ENCODE measurements around the gene NACC1. TPM values are rescaled to one million over a fixed set of nuclear protein-coding genes. Genes with fewer than 3 reads are reported as not detected.

Gene NACC1
- total and polyA plus RNA-seq, 2 of the 13 experiments (the other 11 are each of a cell fraction or from before 2014, with no cell fraction given), result 31.8 to 42.3 TPM

GRCh38 chr19:13122980-13123957 lies 5.2 kb downstream of the NACC1 start:
- Histone ChIP-seq H3K4me3 (replicated peaks in 1 of 3; ENCODE audit: insufficient read depth in 1 of 3, low read depth in 2 of 3, low read length in 3 of 3) (no peak overlapping the region), H3K9me3 (ENCODE audit: low read length) (no peaks in the 10 kb centered on the region), H3K36me3 (replicated peaks in 1 of 2; ENCODE audit: control insufficient read depth in 1 of 2, insufficient read depth in 2 of 2, low read length in 2 of 2) (peaks cover 8 to 40% of the 10 kb centered on the region in 2 experiments; a peak in 4 of 5 replicates), H3K27me3 (ENCODE audit: control insufficient read depth in 1 of 2, insufficient read depth in 2 of 2, low read length in 2 of 2) (no peaks in the 10 kb centered on the region), H3K79me2 (ENCODE audit: insufficient read depth, low read length) (peaks cover 74% of the 10 kb centered on the region), H3K27ac (ENCODE audit: extremely low read length, insufficient read depth, low read length) (no peak overlapping the region), H3K4me2 (ENCODE audit: low read depth, low read length) (no peak overlapping the region), H4K20me1 (ENCODE audit: insufficient read depth, low read length) (peaks cover 22% of the 10 kb centered on the region), H3K9ac (ENCODE audit: insufficient read depth, low read depth, low read length) (no peak overlapping the region), H2AFZ (ENCODE audit: low read length) (no peak overlapping the region), H3K4me1 (ENCODE audit: insufficient read depth, low read length) (peaks cover 41% of the 10 kb centered on the region)
- ChIA-PET POLR2A (no interaction called here), CTCF (ENCODE audit: low intra/inter-chr PET ratio, low total read pairs) (no interaction called here)
- no peak for FAIRE-seq
- intact Hi-C loops (cut with micrococcal nuclease; ENCODE audit: unreplicated experiment) (no loop called here), in situ Hi-C loops (cut with HindIII; ENCODE audit: extremely low pct_ligation_motif_present, low pct_unique_long_range_greater_than_20kb) (no loop called here)
- no TSS peak for BruUV-seq (replicated peaks)
- TF ChIP-seq ZSCAN20 (CRISPR knock-in tag; IDR thresholded peaks at IDR 0.05; ENCODE audit: borderline replicate concordance) (no peak), ZNF629 (CRISPR knock-in tag; conservative IDR thresholded peaks at IDR 0.05) (peak; percentile 81), AGO2 (optimal IDR thresholded peaks at IDR 0.05; ENCODE audit: low read depth, low read length) (peak; percentile 34), CBX2 (IDR thresholded peaks at IDR 0.05; ENCODE audit: low read depth, low read length) (no peak), CBX2 (CRISPR knock-in tag; IDR thresholded peaks at IDR 0.05; ENCODE audit: low read depth) (no peak), ZNF263 (CRISPR knock-in tag; IDR thresholded peaks at IDR 0.05) (peak; percentile 79)
- TF ChIP-seq, protein P1, sequence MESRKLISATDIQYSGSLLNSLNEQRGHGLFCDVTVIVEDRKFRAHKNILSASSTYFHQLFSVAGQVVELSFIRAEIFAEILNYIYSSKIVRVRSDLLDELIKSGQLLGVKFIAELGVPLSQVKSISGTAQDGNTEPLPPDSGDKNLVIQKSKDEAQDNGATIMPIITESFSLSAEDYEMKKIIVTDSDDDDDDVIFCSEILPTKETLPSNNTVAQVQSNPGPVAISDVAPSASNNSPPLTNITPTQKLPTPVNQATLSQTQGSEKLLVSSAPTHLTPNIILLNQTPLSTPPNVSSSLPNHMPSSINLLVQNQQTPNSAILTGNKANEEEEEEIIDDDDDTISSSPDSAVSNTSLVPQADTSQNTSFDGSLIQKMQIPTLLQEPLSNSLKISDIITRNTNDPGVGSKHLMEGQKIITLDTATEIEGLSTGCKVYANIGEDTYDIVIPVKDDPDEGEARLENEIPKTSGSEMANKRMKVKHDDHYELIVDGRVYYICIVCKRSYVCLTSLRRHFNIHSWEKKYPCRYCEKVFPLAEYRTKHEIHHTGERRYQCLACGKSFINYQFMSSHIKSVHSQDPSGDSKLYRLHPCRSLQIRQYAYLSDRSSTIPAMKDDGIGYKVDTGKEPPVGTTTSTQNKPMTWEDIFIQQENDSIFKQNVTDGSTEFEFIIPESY (CRISPR knock-in tag; IDR thresholded peaks at IDR 0.05), result peak; percentile 67; the same call in 1 of the 2 replicates
- DNase-seq (ENCODE audit: low spot score), result no peak
- WGBS (ENCODE audit: low lambda C conversion rate), result 94% methylated on average over 20 of the region's 20 CpGs
- ATAC-seq, result no peak

All from HepG2 (cell line).